ENCODE measurements around the gene PTPRD. TPM values are rescaled to one million over a fixed set of nuclear protein-coding genes. Genes with fewer than 3 reads are reported as not detected.
A peak's percentile ranks its signal among the peaks of the same experiment; 100 is the strongest.

The PTPRD gene
- total and polyA plus RNA-seq, 2 donors (not counting 1 experiment from before 2014, with no cell fraction given): 0.35 to 4.8 TPM

- Histone ChIP-seq H3K79me2 (ENCODE audit: control insufficient read depth, insufficient read depth, low read length) (no peaks in the 10 kb centered on the region), H3K4me2 (ENCODE audit: extremely low read depth, insufficient read depth, low read length) (no peak overlapping the region), H3K4me3 (replicated peaks in 1 of 4; ENCODE audit: control extremely low read depth in 1 of 4, insufficient read depth in 1 of 4, low read depth in 3 of 4, low read length in 4 of 4) (no peak overlapping the region), H3K36me3 (ENCODE audit: control insufficient read depth, insufficient read depth, low read length) (no peaks in the 10 kb centered on the region), H3K27ac (ENCODE audit: insufficient read depth, low read length) (no peak overlapping the region), H2AFZ (ENCODE audit: low read length) (no peak overlapping the region), H3K27me3 (ENCODE audit: control insufficient read depth, insufficient read depth, low read length) (no peaks in the 10 kb centered on the region), H4K20me1 (ENCODE audit: control insufficient read depth, extremely low read depth, insufficient read depth, low read length) (no peaks in the 10 kb centered on the region), H3K9ac (ENCODE audit: insufficient read depth, low read length) (no peak overlapping the region), H3K4me1 (ENCODE audit: control insufficient read depth, extremely low read depth, insufficient read depth, low read length) (no peaks in the 10 kb centered on the region), H3K9me3 (ENCODE audit: control insufficient read depth, insufficient read depth, low read depth, low read length) (no peaks in the 10 kb centered on the region)
- TF ChIP-seq EZH2 (IDR thresholded peaks at IDR 0.05; ENCODE audit: low read length, missing control alignments) (no peak), CTCF (conservative IDR thresholded peaks at IDR 0.05 in 1 of 2, IDR thresholded peaks at IDR 0.05 in 1 of 2; ENCODE audit: low read depth in 1 of 2, low read length in 2 of 2) (no peak)
- DNase-seq (ENCODE audit: low read depth in 2 of 2): peak in 1 of 2 donors; percentile 70
Observed at GRCh38 chr9:9820436-9820835, 792.4 kb downstream of the PTPRD start.

GRCh38 chr9:9819886-9820285 lies 792.9 kb downstream of the PTPRD start:
- Histone ChIP-seq H3K27ac (ENCODE audit: insufficient read depth, low read length) (no peak overlapping the region), H3K4me1 (ENCODE audit: control insufficient read depth, extremely low read depth, insufficient read depth, low read length) (no peaks in the 10 kb centered on the region), H4K20me1 (ENCODE audit: control insufficient read depth, extremely low read depth, insufficient read depth, low read length) (no peaks in the 10 kb centered on the region), H3K9me3 (ENCODE audit: control insufficient read depth, insufficient read depth, low read depth, low read length) (no peaks in the 10 kb centered on the region), H2AFZ (ENCODE audit: low read length) (no peak overlapping the region), H3K9ac (ENCODE audit: insufficient read depth, low read length) (no peak overlapping the region), H3K79me2 (ENCODE audit: control insufficient read depth, insufficient read depth, low read length) (no peaks in the 10 kb centered on the region), H3K27me3 (ENCODE audit: control insufficient read depth, insufficient read depth, low read length) (no peaks in the 10 kb centered on the region), H3K36me3 (ENCODE audit: control insufficient read depth, insufficient read depth, low read length) (no peaks in the 10 kb centered on the region), H3K4me2 (ENCODE audit: extremely low read depth, insufficient read depth, low read length) (no peak overlapping the region), H3K4me3 (replicated peaks in 1 of 4; ENCODE audit: control extremely low read depth in 1 of 4, insufficient read depth in 1 of 4, low read depth in 3 of 4, low read length in 4 of 4) (no peak overlapping the region)
- DNase-seq (ENCODE audit: low read depth in 2 of 2): peak in 1 of 2 donors; percentile 8
- no peak for TF ChIP-seq CTCF (conservative IDR thresholded peaks at IDR 0.05 in 1 of 2, IDR thresholded peaks at IDR 0.05 in 1 of 2; ENCODE audit: low read depth in 1 of 2, low read length in 2 of 2)
- no peak for TF ChIP-seq EZH2 (IDR thresholded peaks at IDR 0.05; ENCODE audit: low read length, missing control alignments)

- Histone ChIP-seq H3K4me3 (replicated peaks in 1 of 4; ENCODE audit: control extremely low read depth in 1 of 4, insufficient read depth in 1 of 4, low read depth in 3 of 4, low read length in 4 of 4) (no peak overlapping the region), H3K9me3 (ENCODE audit: control insufficient read depth, insufficient read depth, low read depth, low read length) (no peaks in the 10 kb centered on the region), H3K27me3 (ENCODE audit: control insufficient read depth, insufficient read depth, low read length) (no peaks in the 10 kb centered on the region), H3K9ac (ENCODE audit: insufficient read depth, low read length) (no peak overlapping the region), H3K4me2 (ENCODE audit: extremely low read depth, insufficient read depth, low read length) (no peak overlapping the region), H3K27ac (ENCODE audit: insufficient read depth, low read length) (no peak overlapping the region), H4K20me1 (ENCODE audit: control insufficient read depth, extremely low read depth, insufficient read depth, low read length) (no peaks in the 10 kb centered on the region), H3K36me3 (ENCODE audit: control insufficient read depth, insufficient read depth, low read length) (no peaks in the 10 kb centered on the region), H2AFZ (ENCODE audit: low read length) (no peak overlapping the region), H3K4me1 (ENCODE audit: control insufficient read depth, extremely low read depth, insufficient read depth, low read length) (no peaks in the 10 kb centered on the region), H3K79me2 (ENCODE audit: control insufficient read depth, insufficient read depth, low read length) (no peaks in the 10 kb centered on the region)
- TF ChIP-seq CTCF (conservative IDR thresholded peaks at IDR 0.05 in 1 of 2, IDR thresholded peaks at IDR 0.05 in 1 of 2; ENCODE audit: low read depth in 1 of 2, low read length in 2 of 2) (no peak), EZH2 (IDR thresholded peaks at IDR 0.05; ENCODE audit: low read length, missing control alignments) (no peak)
- DNase-seq (ENCODE audit: low read depth in 2 of 2): no peak
Observed at GRCh38 chr9:9817176-9817575, 795.6 kb downstream of the PTPRD start.

All from fibroblast of lung (primary cell).